ENCODE measurements around the gene FOXA1.

DNA sequence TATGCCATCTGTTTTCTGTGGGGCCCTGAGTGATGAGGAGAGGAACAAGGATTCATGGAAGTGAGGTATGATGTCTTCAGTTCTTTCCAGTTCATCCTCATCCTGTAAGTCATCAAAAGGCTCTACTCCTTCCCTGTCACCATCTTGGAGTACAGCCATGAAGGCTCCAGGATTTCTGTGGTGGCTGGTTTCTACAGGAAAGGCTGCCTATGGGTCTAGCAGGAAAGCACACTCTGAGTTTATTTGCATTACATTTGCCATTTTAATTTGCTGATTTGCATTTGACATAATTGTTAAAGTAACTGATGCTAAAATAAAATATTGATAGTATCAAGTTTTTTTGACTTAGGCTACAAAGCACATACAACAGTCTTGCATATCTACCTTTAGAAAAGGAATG lies 11.6 kb upstream of the FOXA1 start:
- TF ChIP-seq POLR2A (IDR thresholded peaks at IDR 0.05): no peak
- TF ChIP-seq, protein P1, sequence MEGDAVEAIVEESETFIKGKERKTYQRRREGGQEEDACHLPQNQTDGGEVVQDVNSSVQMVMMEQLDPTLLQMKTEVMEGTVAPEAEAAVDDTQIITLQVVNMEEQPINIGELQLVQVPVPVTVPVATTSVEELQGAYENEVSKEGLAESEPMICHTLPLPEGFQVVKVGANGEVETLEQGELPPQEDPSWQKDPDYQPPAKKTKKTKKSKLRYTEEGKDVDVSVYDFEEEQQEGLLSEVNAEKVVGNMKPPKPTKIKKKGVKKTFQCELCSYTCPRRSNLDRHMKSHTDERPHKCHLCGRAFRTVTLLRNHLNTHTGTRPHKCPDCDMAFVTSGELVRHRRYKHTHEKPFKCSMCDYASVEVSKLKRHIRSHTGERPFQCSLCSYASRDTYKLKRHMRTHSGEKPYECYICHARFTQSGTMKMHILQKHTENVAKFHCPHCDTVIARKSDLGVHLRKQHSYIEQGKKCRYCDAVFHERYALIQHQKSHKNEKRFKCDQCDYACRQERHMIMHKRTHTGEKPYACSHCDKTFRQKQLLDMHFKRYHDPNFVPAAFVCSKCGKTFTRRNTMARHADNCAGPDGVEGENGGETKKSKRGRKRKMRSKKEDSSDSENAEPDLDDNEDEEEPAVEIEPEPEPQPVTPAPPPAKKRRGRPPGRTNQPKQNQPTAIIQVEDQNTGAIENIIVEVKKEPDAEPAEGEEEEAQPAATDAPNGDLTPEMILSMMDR (IDR thresholded peaks at IDR 0.05): no peak
